ENCODE data around the gene COA1. TPM values are rescaled to one million over a fixed set of nuclear protein-coding genes. Genes with fewer than 3 reads are reported as not detected.

Gene COA1
- total RNA-seq, 1 experiment from 2014 or later = 65.5 TPM

DNA sequence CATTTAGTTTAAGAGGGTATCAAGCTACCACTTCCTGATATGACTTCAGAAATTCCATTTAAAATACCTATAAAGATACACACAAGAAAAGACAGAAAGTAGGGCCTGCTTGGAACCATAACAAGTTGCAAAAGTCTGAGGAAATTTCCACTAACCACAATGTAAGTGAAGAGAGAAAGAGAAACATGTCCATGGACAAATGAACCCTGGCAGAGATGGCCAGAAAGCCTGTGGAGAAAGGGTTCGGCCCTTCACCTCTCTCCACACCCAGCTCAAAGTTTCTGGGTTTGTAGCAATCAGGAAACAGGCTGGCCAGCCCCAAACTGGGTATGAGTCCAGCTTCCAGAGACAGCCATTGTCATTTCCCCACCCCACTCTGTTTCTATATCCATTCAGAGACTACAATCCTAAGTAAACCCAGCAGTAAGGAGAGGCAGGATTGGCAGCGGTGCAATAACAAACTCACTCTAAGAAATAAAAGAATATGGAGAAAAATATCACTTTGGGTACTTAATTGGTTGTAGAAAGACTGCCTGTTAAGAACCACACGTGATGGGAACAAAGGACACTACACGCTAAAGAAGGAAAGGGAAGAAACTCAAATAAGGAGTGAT, 75.3 kb downstream of the COA1 start:
- ChIA-PET POLR2A (no interaction called here), CTCF (no interaction called here)
- no peaks in the 10 kb centered on the region for H3K9me3 ChIP-seq (ENCODE audit: control insufficient read depth, insufficient read depth, low read depth, low read length)
- TF ChIP-seq POLR2AphosphoS5 (IDR thresholded peaks at IDR 0.05; ENCODE audit: low read depth, low read length) (no peak), TCF7L2 (IDR thresholded peaks at IDR 0.05; ENCODE audit: low read depth, low read length) (no peak), CTCF (IDR thresholded peaks at IDR 0.05) (no peak), SIN3A (IDR thresholded peaks at IDR 0.05; ENCODE audit: borderline replicate concordance, insufficient read depth, low read depth, low read length) (no peak), REST (IDR thresholded peaks at IDR 0.05; ENCODE audit: insufficient read depth in 1 of 2, low read depth in 2 of 2, low read length in 1 of 2) (no peak)
- no peak overlapping the region for H3K27ac ChIP-seq (ENCODE audit: low read length)
- BruUV-seq (replicated peaks) = no TSS peak
- intact Hi-C loops (cut with micrococcal nuclease; ENCODE audit: unreplicated experiment) (no loop called here), in situ Hi-C loops (cut with HindIII; ENCODE audit: low pct_unique_long_range_greater_than_20kb, low sequenced_read_pairs) (no loop called here)
- peaks cover 31% of the 10 kb centered on the region for H3K4me1 ChIP-seq (ENCODE audit: control insufficient read depth, insufficient read depth, low read length)
- no peak for DNase-seq (ENCODE audit: low read depth, low spot score)
- H3K27me3 ChIP-seq (ENCODE audit: control insufficient read depth, insufficient read depth, low read length) = no peaks in the 10 kb centered on the region
- no peaks in the 10 kb centered on the region; the same call in 1 of the 2 replicates for H3K36me3 ChIP-seq (ENCODE audit: control insufficient read depth, insufficient read depth, low read length)
- no peak for ATAC-seq
- no peak overlapping the region for H3K4me3 ChIP-seq (ENCODE audit: low read depth in 2 of 2, low read length in 2 of 2)

GRCh38 chr7:43653466-43653865, 75.9 kb downstream of the COA1 start:
- CTCF ChIA-PET = no interaction called here
- Histone ChIP-seq H3K4me1 (ENCODE audit: control insufficient read depth, insufficient read depth, low read length) (peaks cover 37% of the 10 kb centered on the region), H3K27ac (ENCODE audit: low read length) (no peak overlapping the region)

More at GRCh38 chr7:43653466-43653865, 75.9 kb downstream of the COA1 start:
- H3K9me3 ChIP-seq (ENCODE audit: control insufficient read depth, insufficient read depth, low read depth, low read length) = no peaks in the 10 kb centered on the region
- no peak overlapping the region for H3K4me3 ChIP-seq (ENCODE audit: low read depth in 2 of 2, low read length in 2 of 2)
- in situ Hi-C loops (cut with HindIII; ENCODE audit: low pct_unique_long_range_greater_than_20kb, low sequenced_read_pairs) (no loop called here), intact Hi-C loops (cut with micrococcal nuclease; ENCODE audit: unreplicated experiment) (no loop called here)
- no peak for TF ChIP-seq TCF7L2 (IDR thresholded peaks at IDR 0.05; ENCODE audit: low read depth, low read length)
- no peak for TF ChIP-seq REST (IDR thresholded peaks at IDR 0.05; ENCODE audit: insufficient read depth in 1 of 2, low read depth in 2 of 2, low read length in 1 of 2)
- TF ChIP-seq SIN3A (IDR thresholded peaks at IDR 0.05; ENCODE audit: borderline replicate concordance, insufficient read depth, low read depth, low read length) = no peak
- no peak for TF ChIP-seq CTCF (IDR thresholded peaks at IDR 0.05)
- no peak for TF ChIP-seq POLR2AphosphoS5 (IDR thresholded peaks at IDR 0.05; ENCODE audit: low read depth, low read length)
- no peak for DNase-seq (ENCODE audit: low read depth, low spot score)
- POLR2A ChIA-PET = no interaction called here
- ATAC-seq = no peak
- no TSS peak for BruUV-seq (replicated peaks)
- H3K27me3 ChIP-seq (ENCODE audit: control insufficient read depth, insufficient read depth, low read length) = no peaks in the 10 kb centered on the region
- no peaks in the 10 kb centered on the region; the same call in 1 of the 2 replicates for H3K36me3 ChIP-seq (ENCODE audit: control insufficient read depth, insufficient read depth, low read length)
